Neural progenitor cell (in vitro differentiated cells): ENCODE measurements around the gene RRAGA. TPM values are rescaled to one million over a fixed set of nuclear protein-coding genes. Genes with fewer than 3 reads are reported as not detected.

Experiments
- DNase-seq: peaks from one replicate; pipeline ENCODE4 v3.0.0-alpha.2; 2016; ENCODE audit warnings: low spot score
- H2AFZ ChIP-seq: fragments of 200-600 bp; sonication (generic); replicated peaks from 2 replicates; pipeline ENCODE4 v1.6.1; 2016; ENCODE audit warnings: antibody characterized with exemption
- H3F3A ChIP-seq: fragments of 200-600 bp; sonication (generic); 2 replicates; pipeline ENCODE4 v1.6.1; 2016; ENCODE audit warnings: antibody characterized with exemption, low read depth
- H3K27ac ChIP-seq: fragments of 200-600 bp; sonication (generic); 2 replicates; pipeline ENCODE4 v1.5.1; 2016; ENCODE audit warnings: mild to moderate bottlenecking
- H3K27me3 ChIP-seq: fragments of 200-600 bp; sonication (generic); 2 replicates; pipeline ENCODE4 v1.6.1; 2016; ENCODE audit warnings: mild to moderate bottlenecking, moderate library complexity
- H3K36me3 ChIP-seq: fragments of 200-600 bp; sonication (generic); 2 replicates; pipeline ENCODE4 v1.5.1; 2016
- H3K4me1 ChIP-seq: fragments of 200-600 bp; sonication (generic); 2 replicates; pipeline ENCODE4 v1.6.1; 2016; ENCODE audit warnings: mixed run types
- H3K4me2 ChIP-seq: fragments of 200-600 bp; sonication (generic); 2 replicates; pipeline ENCODE4 v1.6.1; 2016
- H3K4me3 ChIP-seq: fragments of 200-600 bp; sonication (generic); 2 replicates; pipeline ENCODE4 v1.5.1; 2016
- H3K79me2 ChIP-seq: fragments of 200-600 bp; sonication (generic); 2 replicates; pipeline ENCODE4 v1.6.1; 2016; ENCODE audit warnings: low read depth
- H3K9ac ChIP-seq: fragments of 200-600 bp; sonication (generic); 2 replicates; pipeline ENCODE4 v1.6.1; 2016
- H3K9me3 ChIP-seq: fragments of 200-600 bp; sonication (generic); 2 replicates; pipeline ENCODE4 v1.5.1; 2016; ENCODE audit warnings: low read depth
- H4K20me1 ChIP-seq: fragments of 200-600 bp; sonication (generic); 2 replicates; pipeline ENCODE4 v1.6.1; 2016; ENCODE audit warnings: low read depth
- H3K27ac Mint-ChIP-seq: 3 replicates; pipeline ENCODE4 v1.8.0; 2021; ENCODE audit warnings: mixed read lengths
- H3K27me3 Mint-ChIP-seq: 2 replicates; pipeline ENCODE4 v1.8.0; 2022; ENCODE audit warnings: low read depth, mild to moderate bottlenecking, inconsistent platforms, moderate library complexity, mixed read lengths; ENCODE audit not compliant: insufficient read depth
- H3K36me3 Mint-ChIP-seq: 3 replicates; pipeline ENCODE4 v1.8.0; 2021; ENCODE audit warnings: mixed read lengths
- H3K4me1 Mint-ChIP-seq: 3 replicates; pipeline ENCODE4 v1.8.0; 2021; ENCODE audit warnings: mixed read lengths
- H3K4me3 Mint-ChIP-seq: 3 replicates; pipeline ENCODE4 v1.8.0; 2021; ENCODE audit warnings: mild to moderate bottlenecking, moderate library complexity, mixed read lengths
- H3K9me3 Mint-ChIP-seq: 3 replicates; pipeline ENCODE4 v1.8.0; 2020; ENCODE audit warnings: mixed read lengths
- CTCF ChIP-seq: fragments of 200-600 bp; sonication (generic); IDR thresholded peaks from 2 replicates; pipeline ENCODE4 v1.5.1; 2017; ENCODE audit warnings: antibody characterized with exemption, mild to moderate bottlenecking
- EZH2 ChIP-seq: fragments of 200-600 bp; sonication (generic); IDR thresholded peaks from 2 replicates; pipeline ENCODE4 v1.6.1; 2017; ENCODE audit warnings: antibody characterized with exemption, mild to moderate bottlenecking, moderate library complexity
- EZH2phosphoT487 ChIP-seq: fragments of 200-600 bp; sonication (generic); IDR thresholded peaks from 2 replicates; pipeline ENCODE4 v1.6.1; 2017; ENCODE audit warnings: antibody characterized with exemption
- total RNA-seq: library from RNA; depleted of rRNA; stranded (reverse); fragments of >200 nt; gene quantifications from 2 replicates; pipeline ENCODE4 v1.2.3, GENCODE V29; 2015; ENCODE audit warnings: low replicate concordance

The RRAGA gene
- total RNA-seq, 1 donor from 2014 or later: 35.9 TPM

- H3K79me2 ChIP-seq: no peaks in the 10 kb centered on the region
- H3K27ac ChIP-seq: no peak within 1 kb of the TSS
- H3K9ac ChIP-seq: no peak within 1 kb of the TSS
- H3F3A ChIP-seq: no peaks in the 10 kb centered on the region
- Mint-ChIP-seq H3K27me3 (peaks cover 2% of the 10 kb centered on the region), H3K36me3 (peaks cover 1% of the 10 kb centered on the region), H3K9me3 (peaks cover 9% of the 10 kb centered on the region), H3K4me1 (peaks cover 2% of the 10 kb centered on the region), H3K4me3 (no peak within 1 kb of the TSS), H3K27ac (no peak within 1 kb of the TSS)
- H3K9me3 ChIP-seq: no peaks in the 10 kb centered on the region
- no peaks in the 10 kb centered on the region for H4K20me1 ChIP-seq
- no peak within 1 kb of the TSS for H3K4me3 ChIP-seq
- H3K27me3 ChIP-seq: no peaks in the 10 kb centered on the region
- H3K4me2 ChIP-seq: no peak within 1 kb of the TSS
- no peaks in the 10 kb centered on the region for H3K36me3 ChIP-seq
- DNase-seq: no peak
- H2AFZ ChIP-seq: no peak within 1 kb of the TSS
- TF ChIP-seq EZH2 (no peak), EZH2phosphoT487 (no peak), CTCF (no peak)
- H3K4me1 ChIP-seq: no peaks in the 10 kb centered on the region
Observed at GRCh38 chr9:19033015-19033414, 16.2 kb upstream of the RRAGA start, which contains the start of gene SAXO1. SAXO1 (minus strand) TSS chr9:19033209; CDS start chr9:19032908, 301 bp downstream.

- H3K27me3 Mint-ChIP-seq: no peaks in the 10 kb centered on the region
- Histone ChIP-seq H3K27ac (no peak overlapping the region), H4K20me1 (no peaks in the 10 kb centered on the region), H3K4me1 (no peaks in the 10 kb centered on the region), H3K79me2 (no peaks in the 10 kb centered on the region), H3K4me3 (no peak overlapping the region), H3F3A (no peaks in the 10 kb centered on the region), H3K27me3 (no peaks in the 10 kb centered on the region), H3K9me3 (no peaks in the 10 kb centered on the region), H3K36me3 (no peaks in the 10 kb centered on the region), H3K4me2 (no peak overlapping the region), H3K9ac (no peak overlapping the region), H2AFZ (no peak overlapping the region)
- no peak for DNase-seq
- H3K4me3 Mint-ChIP-seq: no peak overlapping the region
- TF ChIP-seq CTCF (no peak), EZH2 (no peak), EZH2phosphoT487 (no peak)
- no peaks in the 10 kb centered on the region for H3K4me1 Mint-ChIP-seq
- H3K9me3 Mint-ChIP-seq: peaks cover 9% of the 10 kb centered on the region
- no peak overlapping the region for H3K27ac Mint-ChIP-seq
- H3K36me3 Mint-ChIP-seq: peaks cover 1% of the 10 kb centered on the region
Observed at GRCh38 chr9:19036611-19037010, 12.6 kb upstream of the RRAGA start.

GRCh38 chr9:19049917-19050636, 850 bp downstream of the RRAGA start:
- Histone ChIP-seq H2AFZ (no peak overlapping the region), H3K4me1 (peaks cover 8% of the 10 kb centered on the region), H3K79me2 (peaks cover 25% of the 10 kb centered on the region), H3K4me2 (peak overlapping the region; percentile 90), H3K9me3 (no peaks in the 10 kb centered on the region), H3F3A (peaks cover 47% of the 10 kb centered on the region), H3K9ac (peak overlapping the region; percentile 81), H3K27ac (peak overlapping the region; percentile 94), H3K27me3 (no peaks in the 10 kb centered on the region), H3K36me3 (no peaks in the 10 kb centered on the region), H4K20me1 (peaks cover 19% of the 10 kb centered on the region), H3K4me3 (peak overlapping the region; percentile 93)
- DNase-seq: peak; percentile 45
- H3K27ac Mint-ChIP-seq: peak overlapping the region; percentile 84
- peaks cover 7% of the 10 kb centered on the region for H3K27me3 Mint-ChIP-seq
- TF ChIP-seq EZH2phosphoT487 (no peak), CTCF (no peak), EZH2 (no peak)
- H3K4me1 Mint-ChIP-seq: peaks cover 29% of the 10 kb centered on the region
- peaks cover 2% of the 10 kb centered on the region for H3K36me3 Mint-ChIP-seq
- peaks cover 3% of the 10 kb centered on the region for H3K9me3 Mint-ChIP-seq
- H3K4me3 Mint-ChIP-seq: peak overlapping the region; percentile 94
